HG03354 (cell line): Measurements from ENCODE around the gene TMED9.
A peak's percentile ranks its signal among the peaks of the same experiment; 100 is the strongest.

Experiments
- ATAC-seq: cut with Tn5 transposase; IDR thresholded peaks from one replicate; pipeline ENCODE4 v1.9.1; 2021; ENCODE audit warnings: mild to moderate bottlenecking; ENCODE audit not compliant: unreplicated experiment, poor library complexity, severe bottlenecking

TMED9 gene

GRCh38 chr5:177575488-177575887, 16.5 kb upstream of the TMED9 start:
- no peak for ATAC-seq

DNA sequence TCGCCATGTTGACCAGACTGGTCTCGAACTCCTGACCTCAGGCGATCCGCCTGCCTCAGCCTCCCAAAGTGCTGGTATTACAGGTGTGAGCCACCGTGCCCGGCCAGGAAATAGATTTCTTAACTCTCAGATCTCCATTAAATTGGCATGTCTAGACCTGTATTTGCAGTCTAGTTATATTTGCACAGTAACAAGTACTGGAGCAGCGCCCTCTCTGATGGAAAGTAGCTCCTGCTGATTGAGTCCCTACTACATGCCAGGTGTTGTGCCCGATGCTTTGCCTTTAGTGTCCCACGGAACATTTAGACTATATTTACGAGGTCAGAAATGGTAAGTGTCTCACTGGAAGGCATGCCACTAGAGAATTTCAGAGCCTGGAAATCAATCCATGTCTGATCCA, 15.8 kb upstream of the TMED9 start:
- ATAC-seq: no peak

DNA sequence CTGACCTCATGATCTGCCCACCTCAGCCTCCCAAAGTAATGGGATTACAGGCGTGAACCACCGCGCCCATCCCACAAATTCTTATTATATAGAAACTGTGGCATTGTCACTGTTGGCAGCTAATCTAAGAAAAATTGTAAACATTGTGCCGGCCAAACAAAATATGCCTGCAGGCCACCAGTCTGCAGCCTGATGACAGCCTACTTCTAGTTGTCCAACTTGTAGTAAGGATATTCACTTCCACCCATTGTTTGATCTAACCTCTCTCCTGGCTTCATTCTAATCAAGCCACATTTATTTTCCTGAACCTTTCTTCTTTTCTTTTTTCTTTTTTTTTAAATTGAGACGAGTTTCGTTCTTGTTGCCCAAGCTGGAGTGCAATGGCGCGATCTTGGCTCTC, 13.7 kb upstream of the TMED9 start:
- no peak for ATAC-seq

DNA sequence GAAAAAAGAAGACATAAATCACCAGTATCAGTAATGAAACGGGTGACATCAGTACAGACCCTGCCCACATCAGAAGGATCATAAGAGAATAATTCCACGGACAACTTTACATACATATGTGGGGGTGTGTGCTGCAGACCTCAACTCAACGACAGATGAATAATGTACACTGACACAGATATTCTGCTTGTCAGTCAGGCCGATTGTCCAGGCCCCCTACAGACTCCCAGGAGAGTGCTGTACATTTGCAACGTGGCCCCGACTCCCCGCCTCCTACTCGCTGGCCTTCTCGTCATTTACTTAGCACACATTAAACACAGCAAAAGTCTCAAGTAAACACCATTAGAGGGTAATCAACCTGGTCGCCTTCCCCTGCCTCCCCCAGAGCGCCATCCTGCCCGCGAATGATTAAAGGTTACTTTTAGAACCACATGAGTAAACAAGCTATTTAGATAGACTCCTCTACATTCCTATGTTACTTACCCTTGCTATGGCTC, 3.5 kb upstream of the TMED9 start:
- no peak for ATAC-seq

DNA sequence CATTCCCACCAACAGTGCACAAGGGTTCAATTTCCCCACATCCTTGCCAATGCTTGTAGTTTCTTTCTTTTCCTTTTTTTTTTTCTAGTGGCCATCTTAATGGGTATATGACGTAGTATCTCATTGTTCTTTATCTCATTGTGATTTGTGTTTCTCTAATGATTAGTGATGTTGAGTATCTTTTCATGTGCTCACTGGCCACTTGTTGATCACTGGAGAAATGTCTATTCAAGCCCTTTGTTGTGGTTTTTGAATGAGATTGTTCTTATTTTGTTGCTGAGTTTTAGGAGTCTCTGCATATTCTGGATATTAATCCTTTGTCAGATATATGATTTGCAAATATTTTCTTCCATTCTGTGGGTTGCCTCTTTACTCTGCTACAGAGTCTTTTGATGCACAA, 1.6 kb upstream of the TMED9 start:
- no peak for ATAC-seq

GRCh38 chr5:177591690-177592009, 353 bp upstream of the TMED9 start:
- ATAC-seq: no peak

- ATAC-seq: no peak
These were observed 902 bp downstream of the TMED9 start for GRCh38 chr5:177592905-177593304.

DNA sequence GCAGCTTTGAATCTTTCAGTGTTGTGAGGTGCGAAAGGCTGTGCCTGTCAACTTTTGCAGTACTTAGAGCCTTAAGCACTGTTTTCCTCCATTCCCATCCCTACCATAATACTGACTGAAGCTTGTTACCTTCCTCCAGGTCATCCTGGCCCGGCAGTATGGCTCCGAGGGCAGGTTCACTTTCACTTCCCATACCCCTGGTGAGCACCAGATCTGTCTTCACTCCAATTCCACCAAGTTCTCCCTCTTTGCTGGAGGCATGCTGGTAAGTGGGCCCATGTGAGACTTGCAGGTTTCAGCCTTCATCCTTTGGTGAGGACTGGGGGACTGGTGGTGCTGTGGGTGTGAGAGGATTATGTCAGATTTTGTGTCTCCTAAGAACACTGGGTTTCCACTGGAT, 1.5 kb downstream of the TMED9 start:
- no peak for ATAC-seq

DNA sequence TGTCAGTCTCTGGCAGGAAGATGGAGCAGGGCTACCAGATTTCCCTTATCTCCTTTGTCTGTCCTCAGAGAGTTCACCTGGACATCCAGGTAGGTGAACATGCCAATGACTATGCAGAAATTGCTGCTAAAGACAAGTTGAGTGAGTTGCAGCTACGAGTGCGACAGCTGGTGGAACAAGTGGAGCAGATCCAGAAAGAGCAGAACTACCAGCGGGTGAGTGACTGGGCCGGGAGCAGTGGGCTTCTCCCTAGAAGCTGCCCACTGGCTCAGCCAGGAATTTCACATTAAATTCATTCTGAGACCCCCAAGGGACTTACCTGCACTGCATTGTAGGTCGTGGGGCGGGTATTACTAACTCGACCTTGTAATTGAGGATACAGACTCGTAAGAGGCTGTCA, 2.1 kb downstream of the TMED9 start:
- no peak for ATAC-seq

DNA sequence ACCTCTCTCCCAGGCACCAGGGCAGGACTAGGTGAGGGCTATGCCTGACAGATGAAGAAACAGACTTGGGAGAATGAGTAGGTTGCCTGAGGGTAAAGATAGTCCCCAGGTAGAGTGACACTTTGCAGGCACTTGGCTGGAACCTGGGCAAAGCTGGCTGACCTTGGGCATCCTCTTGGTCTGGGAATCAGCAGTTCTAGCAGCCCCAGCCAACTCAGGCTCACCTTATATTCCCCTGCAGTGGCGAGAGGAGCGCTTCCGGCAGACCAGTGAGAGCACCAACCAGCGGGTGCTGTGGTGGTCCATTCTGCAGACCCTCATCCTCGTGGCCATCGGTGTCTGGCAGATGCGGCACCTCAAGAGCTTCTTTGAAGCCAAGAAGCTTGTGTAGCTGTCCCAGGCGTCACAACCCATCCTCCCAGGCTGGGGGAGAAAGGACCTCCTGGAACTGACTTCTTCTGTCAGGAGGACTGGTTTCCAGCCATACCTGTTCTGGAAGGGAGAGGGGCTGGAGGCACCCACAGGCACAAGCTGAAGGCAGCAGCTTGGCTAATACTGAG, 3.1 kb downstream of the TMED9 start:
- ATAC-seq: no peak

DNA sequence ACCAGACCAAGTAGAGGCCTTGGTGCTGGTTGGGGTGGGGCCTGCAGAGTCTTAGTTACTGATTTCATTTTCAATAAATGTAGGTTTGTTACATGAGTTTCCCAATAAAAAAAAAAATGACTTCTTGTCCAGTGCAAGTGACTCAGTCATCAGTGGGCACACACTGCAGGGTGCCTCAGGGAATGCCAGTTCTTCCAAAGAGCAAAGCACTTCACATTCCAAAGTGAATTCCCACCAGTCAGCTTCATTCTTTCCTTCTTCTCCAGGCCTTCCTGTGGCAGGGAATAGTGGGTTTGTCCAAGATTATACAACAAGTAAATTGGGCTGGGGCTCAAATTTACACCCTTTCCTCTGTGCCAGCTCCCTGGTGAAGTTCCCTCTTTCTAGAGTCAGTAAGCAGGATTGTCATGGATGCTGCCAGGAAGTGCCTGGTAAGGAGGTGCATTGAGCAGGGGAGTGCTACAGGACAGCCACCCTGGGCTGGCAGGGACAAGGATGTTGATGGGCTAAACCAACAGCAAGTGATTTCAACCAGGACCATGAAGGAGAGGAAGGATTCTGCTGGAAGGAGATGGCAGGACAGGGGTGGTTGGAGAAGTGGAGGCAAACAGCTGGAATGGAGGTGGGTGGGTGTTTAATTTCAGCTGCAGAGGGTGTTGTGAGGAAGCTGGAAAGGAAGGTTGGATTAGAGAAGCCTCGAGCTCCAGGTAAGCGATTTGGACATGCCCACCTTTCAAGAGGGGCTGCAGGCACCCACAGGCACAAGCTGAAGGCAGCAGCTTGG, 4.2 kb downstream of the TMED9 start:
- no peak for ATAC-seq

GRCh38 chr5:177596775-177597238, 4.8 kb downstream of the TMED9 start:
- no peak for ATAC-seq

DNA sequence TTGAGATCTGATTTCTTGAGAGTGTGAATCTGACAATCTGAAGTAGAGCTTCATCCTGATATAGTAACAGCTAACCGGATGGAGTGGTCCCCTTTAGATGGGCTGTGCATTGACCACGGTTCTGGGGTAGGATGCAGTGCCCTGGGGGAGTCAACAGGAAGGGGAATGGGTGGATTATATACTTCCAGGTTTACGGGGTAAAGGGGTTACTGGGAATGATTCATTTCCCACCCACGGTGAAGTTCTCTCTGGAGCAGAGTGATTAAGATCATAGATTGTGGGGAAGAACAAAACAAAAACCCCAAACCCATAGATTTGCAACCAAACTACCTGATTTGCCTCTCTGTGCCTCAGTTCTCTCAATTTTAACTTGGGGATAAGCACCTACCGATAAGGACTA, 6.5 kb downstream of the TMED9 start:
- no peak for ATAC-seq

GRCh38 chr5:177599731-177600507, 7.9 kb downstream of the TMED9 start, which contains the start of gene B4GALT7:
Gene B4GALT7, plus strand, starts transcription at chr5:177600132. Its CDS starts 79 bp downstream, at chr5:177600211.
- ATAC-seq: peak; percentile 87

DNA sequence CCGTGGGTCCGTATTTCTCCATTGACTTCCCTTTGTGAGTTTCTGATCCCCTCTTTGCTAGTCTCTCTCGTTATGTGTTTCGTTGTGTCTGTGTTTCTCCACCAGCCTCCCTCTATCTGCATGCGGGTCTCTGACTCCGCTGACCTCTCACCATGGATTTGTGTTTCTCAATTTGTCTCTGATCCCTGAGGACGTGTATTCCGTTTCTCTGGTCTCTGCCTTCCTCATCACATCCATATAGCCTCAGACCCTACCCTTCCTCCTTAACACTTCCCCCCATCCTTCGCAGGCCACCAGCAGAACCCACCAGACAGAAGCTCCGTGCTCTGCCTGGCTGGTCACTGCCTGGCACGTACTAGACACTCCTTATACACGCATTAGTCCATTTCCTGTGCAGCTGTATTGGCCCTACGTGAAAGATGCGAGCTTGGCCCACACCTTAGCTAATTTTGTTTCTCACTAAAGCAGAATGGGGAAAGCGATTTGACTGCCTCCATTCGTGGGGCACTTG, 8.6 kb downstream of the TMED9 start:
- ATAC-seq: peak; percentile 8

DNA sequence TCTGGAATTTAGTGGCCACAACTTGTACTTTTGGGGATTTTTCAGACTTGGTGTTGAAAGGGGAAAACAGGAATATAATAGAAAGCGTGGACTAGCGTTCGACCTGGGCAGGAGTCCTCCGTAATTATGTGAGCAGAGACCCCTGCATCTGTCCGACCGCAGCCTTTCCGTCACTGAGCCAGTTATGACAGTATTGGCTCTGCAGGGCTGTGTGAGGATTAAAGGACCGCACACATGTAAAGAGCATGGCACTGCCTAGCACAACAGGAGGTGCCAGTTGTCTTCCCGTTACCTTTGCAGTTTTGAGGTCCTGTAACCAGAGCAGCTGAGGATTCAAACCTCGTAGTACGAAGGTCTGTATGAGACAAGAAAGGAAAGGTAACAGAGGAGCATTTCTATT, 9.1 kb downstream of the TMED9 start:
- no peak for ATAC-seq

DNA sequence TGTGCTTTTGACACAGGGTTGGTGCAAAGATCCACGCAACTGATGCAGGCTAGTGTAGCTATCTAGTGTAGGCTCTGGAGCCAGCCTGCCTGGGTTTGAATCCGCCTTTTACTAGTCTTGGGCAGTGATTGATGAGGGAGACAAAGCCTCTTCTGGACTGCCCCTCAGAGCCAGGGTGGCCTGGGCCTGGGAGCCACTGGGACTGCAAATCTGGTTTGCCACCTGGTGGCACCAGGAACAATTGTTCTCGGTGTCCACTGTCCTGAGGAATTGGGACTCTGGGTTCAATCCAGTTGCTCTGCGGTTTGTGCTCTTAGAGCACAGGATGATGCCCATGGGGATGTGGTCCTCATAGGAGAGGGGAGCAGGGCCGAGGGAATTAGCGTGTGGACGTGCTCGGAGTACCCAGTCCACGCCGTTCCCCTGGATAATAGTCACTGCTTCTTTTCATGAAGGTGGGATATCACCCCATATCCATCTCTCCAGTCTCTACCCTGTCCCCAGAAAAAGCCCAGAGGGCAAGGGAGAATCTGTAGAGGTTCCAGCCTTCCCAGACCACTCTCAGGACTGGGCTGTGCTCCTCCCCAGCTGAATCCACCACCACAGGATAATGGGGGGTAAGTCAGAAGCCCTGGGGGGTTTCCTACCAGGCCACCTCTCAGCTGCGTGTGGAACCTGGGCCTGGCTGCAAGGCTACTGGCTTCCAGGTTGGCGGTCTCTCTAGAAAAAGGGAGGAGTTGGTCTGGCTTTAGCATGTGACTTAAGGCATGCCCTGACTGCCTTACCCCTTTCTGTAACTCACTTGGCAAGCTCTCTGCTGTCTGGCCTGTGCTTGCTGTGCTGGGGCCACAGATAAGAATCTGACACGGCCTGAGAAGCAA, 9.8 kb downstream of the TMED9 start:
- ATAC-seq: no peak

DNA sequence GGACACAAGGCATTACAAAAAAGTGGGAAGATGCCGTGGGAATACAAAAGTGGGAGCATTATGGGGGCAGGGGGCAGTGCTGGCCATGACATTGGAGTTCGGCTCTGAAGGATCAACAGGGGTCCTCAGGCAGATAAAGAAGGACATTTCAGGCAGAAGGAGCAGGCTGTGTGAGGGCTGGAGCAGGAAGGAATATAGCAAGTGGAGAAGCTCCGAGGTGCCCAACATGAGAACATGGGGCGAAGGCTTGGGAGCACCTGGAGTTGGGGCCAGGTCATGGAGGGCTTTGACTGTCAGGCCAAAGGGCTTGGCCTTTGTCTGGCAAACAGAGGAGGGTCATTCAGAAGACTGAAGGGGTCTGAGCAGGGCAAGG, 10.4 kb downstream of the TMED9 start:
- ATAC-seq: no peak

GRCh38 chr5:177603631-177604030, 11.6 kb downstream of the TMED9 start:
- no peak for ATAC-seq

DNA sequence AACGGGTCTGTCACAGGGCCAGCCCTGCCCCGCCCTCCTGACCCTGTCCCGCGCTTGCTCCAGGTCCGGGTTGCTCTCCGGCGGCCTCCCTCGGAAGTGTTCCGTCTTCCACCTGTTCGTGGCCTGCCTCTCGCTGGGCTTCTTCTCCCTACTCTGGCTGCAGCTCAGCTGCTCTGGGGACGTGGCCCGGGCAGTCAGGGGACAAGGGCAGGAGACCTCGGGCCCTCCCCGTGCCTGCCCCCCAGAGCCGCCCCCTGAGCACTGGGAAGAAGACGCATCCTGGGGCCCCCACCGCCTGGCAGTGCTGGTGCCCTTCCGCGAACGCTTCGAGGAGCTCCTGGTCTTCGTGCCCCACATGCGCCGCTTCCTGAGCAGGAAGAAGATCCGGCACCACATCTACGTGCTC, 12.1 kb downstream of the TMED9 start:
- no peak for ATAC-seq
